Cardiac muscle cell (in vitro differentiated cells and primary cell): ENCODE measurements around the gene TRMT44. TPM values are rescaled to one million over a fixed set of nuclear protein-coding genes. Genes with fewer than 3 reads are reported as not detected.

ENCODE experiments used
- DNase-seq, 2 donors: peaks; one replicate each; pipeline versions ENCODE4 v3.0.0 to v3.0.0-alpha.2; 2010 to 2017; ENCODE audit warnings: low read depth in 1 of 2, low spot score in 1 of 2
- H3K27ac ChIP-seq: fragments of 200-600 bp; sonication (generic); 2 replicates; pipeline ENCODE4 v1.5.1; 2016
- H3K27me3 ChIP-seq: fragments of 200-600 bp; sonication (generic); 2 replicates; pipeline ENCODE4 v1.6.0; 2016; ENCODE audit warnings: control low read depth
- H3K36me3 ChIP-seq: fragments of 200-600 bp; sonication (generic); 2 replicates; pipeline ENCODE4 v1.5.1; 2016; ENCODE audit warnings: control low read depth
- H3K4me1 ChIP-seq: fragments of 200-600 bp; sonication (generic); 2 replicates; pipeline ENCODE4 v1.8.1; 2017; ENCODE audit warnings: low read depth, mild to moderate bottlenecking, mixed run types
- H3K4me3 ChIP-seq: fragments of 200-600 bp; sonication (generic); 2 replicates; pipeline ENCODE4 v1.5.1; 2016; ENCODE audit warnings: mild to moderate bottlenecking
- H3K9me3 ChIP-seq: fragments of 200-600 bp; sonication (generic); 2 replicates; pipeline ENCODE4 v1.5.1; 2017; ENCODE audit warnings: low read depth, mild to moderate bottlenecking, control low read depth
- CTCF ChIP-seq: IDR thresholded peaks from 2 replicates; pipeline ENCODE4 v1.5.1; 2012; ENCODE audit warnings: low read depth, mild to moderate bottlenecking, low read length
- polyA plus RNA-seq: library from polyadenylated mRNA; unstranded; fragments of >200 nt; fragmentation: Nextera tagmentation; extraction: Ambion mirVana; gene quantifications from 2 replicates; pipeline ENCODE4 v1.2.1, GENCODE V29; 2016
- total RNA-seq: library from RNA; depleted of rRNA; stranded (reverse); fragments of >200 nt; gene quantifications from 2 replicates; pipeline ENCODE4 v1.2.3, GENCODE V29; 2016

The TRMT44 gene
- total and polyA plus RNA-seq, 2 experiments from 2014 or later = 20.6 to 66.9 TPM

DNA sequence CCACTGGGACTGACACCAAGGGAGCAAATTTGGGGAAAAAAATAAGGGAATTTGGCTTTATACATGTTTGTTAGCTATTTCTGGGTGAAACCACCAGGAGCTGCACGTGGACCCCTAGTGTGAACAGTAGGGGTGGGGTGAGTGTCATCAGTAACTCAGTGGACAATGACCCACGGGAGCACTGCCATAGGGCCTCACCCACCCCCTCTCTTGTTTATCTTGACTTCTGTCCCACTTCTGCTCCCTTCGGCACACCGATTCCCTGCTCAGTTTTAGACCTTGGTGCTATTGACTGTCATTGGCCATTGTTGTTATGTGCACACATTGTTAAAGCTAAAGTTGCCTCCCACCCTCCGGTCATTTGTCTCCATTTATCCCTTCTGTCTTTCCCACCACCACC lies 9.0 kb upstream of the TRMT44 start:
- no peak overlapping the region for H3K4me3 ChIP-seq

GRCh38 chr4:8433136-8433535 lies 7.4 kb upstream of the TRMT44 start:
- no peak for DNase-seq
- H3K27ac ChIP-seq = peak overlapping the region; percentile 80

More for the DNA sequence above, 9.0 kb upstream of the TRMT44 start:
- Histone ChIP-seq H3K27ac (no peak overlapping the region), H3K36me3 (no peaks in the 10 kb centered on the region), H3K9me3 (no peaks in the 10 kb centered on the region), H3K27me3 (no peaks in the 10 kb centered on the region), H3K4me1 (peaks cover 42% of the 10 kb centered on the region)
- no peak for DNase-seq
- TF ChIP-seq CTCF = no peak

DNA sequence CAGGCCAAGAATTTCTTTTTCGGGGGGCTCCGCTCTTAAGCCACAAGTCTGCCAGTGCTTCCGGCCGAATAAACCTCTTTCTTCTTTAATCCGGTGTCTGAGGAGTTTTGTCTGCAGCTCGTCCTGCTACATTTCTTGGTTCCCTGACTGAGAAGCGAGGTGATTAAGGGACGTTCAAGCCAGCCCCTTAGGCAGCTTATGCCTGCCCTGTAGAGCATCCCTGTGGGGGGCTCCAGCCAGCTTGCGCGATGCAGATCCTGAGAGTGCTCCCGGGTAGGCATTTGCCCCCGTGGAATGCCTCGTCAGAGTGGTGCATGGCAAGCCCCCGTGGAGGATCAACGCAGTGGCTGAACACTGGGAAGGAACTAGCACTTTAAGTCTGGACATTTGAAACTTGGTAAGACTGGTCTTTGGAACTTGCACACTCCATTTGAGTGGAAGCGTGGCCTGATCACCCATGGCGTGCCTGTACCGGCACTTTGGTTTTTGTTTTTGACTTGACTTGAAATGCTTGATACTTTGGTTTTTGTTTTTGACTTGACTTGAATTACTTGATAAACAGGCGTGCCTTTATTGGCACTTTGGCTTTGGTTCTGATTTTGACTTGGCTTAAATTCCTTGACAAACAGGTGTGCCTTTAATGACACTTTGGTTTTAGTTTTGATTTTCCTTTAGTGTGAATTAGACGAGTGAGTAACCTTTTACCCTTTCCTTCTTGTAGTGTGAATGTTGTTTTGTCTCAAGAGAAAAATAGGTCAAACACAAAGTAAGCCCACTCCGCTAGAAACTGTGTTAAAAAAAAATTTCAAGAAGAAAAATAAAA lies 6.1 kb upstream of the TRMT44 start:
- Histone ChIP-seq H3K9me3 (no peaks in the 10 kb centered on the region), H3K27me3 (no peaks in the 10 kb centered on the region), H3K36me3 (no peaks in the 10 kb centered on the region), H3K4me1 (peaks cover 60% of the 10 kb centered on the region), H3K27ac (peak overlapping the region; percentile 87), H3K4me3 (no peak overlapping the region)
- TF ChIP-seq CTCF = no peak
- DNase-seq = no peak

More at GRCh38 chr4:8433136-8433535, 7.4 kb upstream of the TRMT44 start:
- Histone ChIP-seq H3K27me3 (no peaks in the 10 kb centered on the region), H3K4me1 (peaks cover 57% of the 10 kb centered on the region), H3K36me3 (no peaks in the 10 kb centered on the region), H3K9me3 (no peaks in the 10 kb centered on the region), H3K4me3 (no peak overlapping the region)
- TF ChIP-seq CTCF = no peak

DNA sequence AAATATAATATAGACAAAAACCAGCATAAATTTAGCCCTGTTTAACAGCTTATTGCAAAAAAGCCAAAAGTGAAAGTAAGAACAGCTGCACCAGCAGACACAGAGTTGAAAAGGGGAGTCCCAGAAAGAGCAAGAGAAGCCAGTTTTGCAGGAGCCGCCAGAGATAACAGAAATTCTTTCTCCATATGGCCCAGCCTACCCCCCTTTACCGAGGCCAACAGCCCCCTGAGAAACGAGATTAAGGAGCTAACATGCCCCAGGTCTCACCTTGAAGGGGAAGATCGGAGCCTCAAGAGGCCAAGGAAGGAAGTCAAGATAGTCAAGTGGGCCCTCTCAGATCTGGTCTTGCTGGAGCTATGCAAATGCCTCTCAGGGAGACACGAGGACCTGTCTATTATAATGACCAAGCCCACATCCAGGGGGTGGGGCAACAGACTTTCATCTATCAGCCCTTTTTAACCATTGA lies 4.9 kb upstream of the TRMT44 start:
- Histone ChIP-seq H3K27ac (peak overlapping the region; percentile 87), H3K4me3 (peak overlapping the region; percentile 31), H3K4me1 (peaks cover 60% of the 10 kb centered on the region), H3K27me3 (no peaks in the 10 kb centered on the region), H3K9me3 (no peaks in the 10 kb centered on the region), H3K36me3 (no peaks in the 10 kb centered on the region)
- peak; percentile 37 to 67 for DNase-seq
- TF ChIP-seq CTCF = no peak

- H3K4me1 ChIP-seq = peaks cover 64% of the 10 kb centered on the region
- H3K36me3 ChIP-seq = no peaks in the 10 kb centered on the region
- peak; percentile 23 for TF ChIP-seq CTCF
- peak overlapping the region; percentile 91 for H3K27ac ChIP-seq
- H3K4me3 ChIP-seq = peak overlapping the region; percentile 34
- H3K27me3 ChIP-seq = no peaks in the 10 kb centered on the region
- H3K9me3 ChIP-seq = no peaks in the 10 kb centered on the region
- DNase-seq = peak; percentile 59 to 66
Observed at GRCh38 chr4:8437281-8437680, 3.3 kb upstream of the TRMT44 start.
